Natural killer cell (primary cell): ENCODE measurements around the gene POLR2A. TPM values are rescaled to one million over a fixed set of nuclear protein-coding genes. Genes with fewer than 3 reads are reported as not detected.

Experiments used
- ATAC-seq, 3 donors: fragments of 150-1000 bp in 2 of 3; fragments of 200-7000 bp in 1 of 3; cut with Tn5 transposase; 1 replicate in 1 of 3; 2 replicates in 2 of 3; pipeline ENCODE4 v1.10.0; 2021; ENCODE audit warnings: mild to moderate bottlenecking in 2 of 3, moderate library complexity in 2 of 3
- DNase-seq, 2 donors: peaks; one replicate each; pipeline versions ENCODE4 v3.0.0 to v3.0.0-alpha.2; 2013 to 2021; ENCODE audit warnings: mixed read lengths in 1 of 2
- H3K27ac ChIP-seq: one replicate; pipeline ENCODE4 v1.5.1; 2013; ENCODE audit warnings: mild to moderate bottlenecking, low read length
- H3K27me3 ChIP-seq: one replicate; pipeline ENCODE4 v1.6.1; 2013; ENCODE audit warnings: low read length; ENCODE audit not compliant: control insufficient read depth, insufficient read depth
- H3K36me3 ChIP-seq: one replicate; pipeline ENCODE4 v1.6.1; 2013; ENCODE audit warnings: low read length; ENCODE audit not compliant: control insufficient read depth, insufficient read depth
- H3K4me1 ChIP-seq: one replicate; pipeline ENCODE4 v1.6.1; 2013; ENCODE audit warnings: low read length; ENCODE audit not compliant: control insufficient read depth, insufficient read depth
- H3K4me3 ChIP-seq: one replicate; pipeline ENCODE4 v1.5.1; 2013; ENCODE audit warnings: low read length
- H3K9me3 ChIP-seq: one replicate; pipeline ENCODE4 v1.6.1; 2013; ENCODE audit warnings: low read length; ENCODE audit not compliant: control insufficient read depth, insufficient read depth
- H3K27ac Mint-ChIP-seq, 2 donors: one replicate each; pipeline ENCODE4 v1.8.0; 2022; ENCODE audit warnings: mild to moderate bottlenecking in 2 of 2, mixed read lengths in 2 of 2, moderate library complexity in 1 of 2
- H3K27me3 Mint-ChIP-seq, 2 donors: one replicate each; pipeline ENCODE4 v1.8.0; 2022; ENCODE audit warnings: low read depth in 2 of 2, mixed read lengths in 2 of 2
- H3K36me3 Mint-ChIP-seq: one replicate; pipeline ENCODE4 v1.8.0; 2022; ENCODE audit warnings: mixed read lengths
- H3K4me1 Mint-ChIP-seq, 2 donors: one replicate each; pipeline ENCODE4 v1.8.0; 2022; ENCODE audit warnings: mixed read lengths in 2 of 2
- H3K4me3 Mint-ChIP-seq: one replicate; pipeline ENCODE4 v1.8.0; 2022; ENCODE audit warnings: mild to moderate bottlenecking, moderate library complexity, mixed read lengths
- H3K9me3 Mint-ChIP-seq, 2 donors: one replicate each; pipeline ENCODE4 v1.8.0; 2022; ENCODE audit warnings: mixed read lengths in 2 of 2
- WGBS: methylation state at CpG from one replicate; pipeline ENCODE4 v1.1.7; 2013; ENCODE audit warnings: missing lambda C conversion rate; ENCODE audit not compliant: insufficient coverage; 5-methylcytosine and 5-hydroxymethylcytosine counted together
- intact Hi-C: fragments of 100-400 bp; cut with micrococcal nuclease; formaldehyde crosslinking; loops from one replicate; pipeline ENCODE4 v1.14.2; 2022
- total RNA-seq, 4 donors: library from RNA; stranded (reverse); fragments of 120-200 nt in 1 of 4; gene quantifications; one replicate each; pipeline versions ENCODE4 v1.2.3 to v1.2.4, GENCODE V29; 2013 to 2022
- TF ChIP-seq, protein P1 (sequence below): fragments of 200-600 bp; IDR thresholded peaks from one replicate; pipeline ENCODE4 v1.8.0; 2022; ENCODE audit warnings: antibody characterized with exemption

The POLR2A gene
- total RNA-seq, 3 donors from 2014 or later (not counting 1 experiment from before 2014, with no cell fraction given) = 515 to 879 (median 524) TPM

- Mint-ChIP-seq H3K27me3 (peaks cover 55 to 59% of the 10 kb centered on the region in 2 donors), H3K4me1 (peaks cover 21 to 28% of the 10 kb centered on the region in 2 donors), H3K36me3 (no peaks in the 10 kb centered on the region), H3K9me3 (no peaks in the 10 kb centered on the region), H3K27ac (peak within 1 kb of the TSS in 1 of 2 donors; percentile 58), H3K4me3 (peak within 1 kb of the TSS; percentile 86)
- peak in 1 of 2 donors; percentile 41 for DNase-seq
- peak; percentile 36 to 66 (median 45) for ATAC-seq
- Histone ChIP-seq H3K36me3 (no peaks in the 10 kb centered on the region), H3K9me3 (no peaks in the 10 kb centered on the region), H3K27ac (no peak within 1 kb of the TSS), H3K27me3 (peaks cover 49% of the 10 kb centered on the region), H3K4me1 (peaks cover 29% of the 10 kb centered on the region), H3K4me3 (peak within 1 kb of the TSS; percentile 5)
- WGBS = 6% methylated on average over 51 of the region's 51 CpGs
- TF ChIP-seq, protein P1, sequence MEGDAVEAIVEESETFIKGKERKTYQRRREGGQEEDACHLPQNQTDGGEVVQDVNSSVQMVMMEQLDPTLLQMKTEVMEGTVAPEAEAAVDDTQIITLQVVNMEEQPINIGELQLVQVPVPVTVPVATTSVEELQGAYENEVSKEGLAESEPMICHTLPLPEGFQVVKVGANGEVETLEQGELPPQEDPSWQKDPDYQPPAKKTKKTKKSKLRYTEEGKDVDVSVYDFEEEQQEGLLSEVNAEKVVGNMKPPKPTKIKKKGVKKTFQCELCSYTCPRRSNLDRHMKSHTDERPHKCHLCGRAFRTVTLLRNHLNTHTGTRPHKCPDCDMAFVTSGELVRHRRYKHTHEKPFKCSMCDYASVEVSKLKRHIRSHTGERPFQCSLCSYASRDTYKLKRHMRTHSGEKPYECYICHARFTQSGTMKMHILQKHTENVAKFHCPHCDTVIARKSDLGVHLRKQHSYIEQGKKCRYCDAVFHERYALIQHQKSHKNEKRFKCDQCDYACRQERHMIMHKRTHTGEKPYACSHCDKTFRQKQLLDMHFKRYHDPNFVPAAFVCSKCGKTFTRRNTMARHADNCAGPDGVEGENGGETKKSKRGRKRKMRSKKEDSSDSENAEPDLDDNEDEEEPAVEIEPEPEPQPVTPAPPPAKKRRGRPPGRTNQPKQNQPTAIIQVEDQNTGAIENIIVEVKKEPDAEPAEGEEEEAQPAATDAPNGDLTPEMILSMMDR = no peak
- intact Hi-C loops = no loop called here
These were observed 39.2 kb upstream of the POLR2A start, which contains the start of gene CHRNB1 for GRCh38 chr17:7444682-7445618. TSS of gene CHRNB1 (plus strand) at chr17:7445061. CDS start at chr17:7445128, 67 bp downstream.

GRCh38 chr17:7445619-7445968 is 38.6 kb upstream of the POLR2A start:
- H3K4me3 Mint-ChIP-seq = peak overlapping the region; percentile 86

DNA sequence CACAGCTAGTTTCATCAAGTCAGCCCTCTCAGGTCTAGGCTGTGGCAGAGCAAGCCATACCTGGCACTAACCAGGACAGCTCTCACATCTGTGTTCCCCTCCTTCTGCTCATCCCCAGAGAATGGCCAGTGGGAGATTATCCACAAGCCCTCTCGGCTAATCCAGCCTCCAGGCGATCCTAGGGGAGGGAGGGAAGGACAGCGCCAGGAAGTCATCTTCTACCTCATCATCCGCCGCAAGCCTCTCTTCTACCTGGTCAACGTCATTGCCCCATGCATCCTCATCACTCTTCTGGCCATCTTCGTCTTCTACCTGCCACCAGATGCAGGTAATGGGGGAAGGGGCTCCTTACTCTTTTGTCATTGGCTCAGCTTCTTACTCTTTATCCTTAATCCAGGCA is 35.7 kb upstream of the POLR2A start:
- WGBS = 78% methylated on average over 2 of the region's 7 CpGs

More at GRCh38 chr17:7445619-7445968, 38.6 kb upstream of the POLR2A start:
- intact Hi-C loops = no loop called here
- Mint-ChIP-seq H3K27ac (peak overlapping the region in 1 of 2 donors; percentile 58), H3K9me3 (no peaks in the 10 kb centered on the region), H3K36me3 (no peaks in the 10 kb centered on the region), H3K4me1 (peaks cover 15 to 22% of the 10 kb centered on the region in 2 donors), H3K27me3 (peaks cover 49 to 59% of the 10 kb centered on the region in 2 donors)
- TF ChIP-seq, protein P1 = no peak
- Histone ChIP-seq H3K4me3 (peak overlapping the region; percentile 5), H3K9me3 (no peaks in the 10 kb centered on the region), H3K27me3 (peaks cover 43% of the 10 kb centered on the region), H3K27ac (no peak overlapping the region), H3K4me1 (peaks cover 22% of the 10 kb centered on the region), H3K36me3 (no peaks in the 10 kb centered on the region)
- DNase-seq (peak in 1 of 2 donors; percentile 64), ATAC-seq (peak; percentile 78 to 86 (median 86))
- WGBS = 6% methylated on average over 16 of the region's 16 CpGs

More for the DNA sequence above, 35.7 kb upstream of the POLR2A start:
- Mint-ChIP-seq H3K4me3 (no peak overlapping the region), H3K9me3 (no peaks in the 10 kb centered on the region), H3K36me3 (no peaks in the 10 kb centered on the region), H3K4me1 (peaks cover 14 to 20% of the 10 kb centered on the region in 2 donors), H3K27me3 (peaks cover 29 to 38% of the 10 kb centered on the region in 2 donors), H3K27ac (no peak overlapping the region)
- ATAC-seq = no peak
- Histone ChIP-seq H3K27me3 (peaks cover 31% of the 10 kb centered on the region), H3K4me1 (peaks cover 19% of the 10 kb centered on the region), H3K27ac (no peak overlapping the region), H3K36me3 (no peaks in the 10 kb centered on the region), H3K9me3 (no peaks in the 10 kb centered on the region), H3K4me3 (no peak overlapping the region)
- intact Hi-C loops = no loop called here
- no peak for DNase-seq
- TF ChIP-seq, protein P1 = no peak
